ENCODE data around the gene INHBB.

- TF ChIP-seq MAX (IDR thresholded peaks at IDR 0.05) (no peak), CTCF (IDR thresholded peaks at IDR 0.05 in 2 of 3, conservative IDR thresholded peaks at IDR 0.05 in 1 of 3; ENCODE audit: borderline replicate concordance in 1 of 3, insufficient read depth in 1 of 3, low read depth in 2 of 3, low read length in 2 of 3) (no peak), SRF (IDR thresholded peaks at IDR 0.05; ENCODE audit: low read depth) (no peak), SIN3A (IDR thresholded peaks at IDR 0.05; ENCODE audit: low read depth) (no peak), EZH2phosphoT487 (IDR thresholded peaks at IDR 0.05; ENCODE audit: borderline replicate concordance) (no peak), CEBPB (IDR thresholded peaks at IDR 0.05; ENCODE audit: low read depth) (no peak), EZH2 (IDR thresholded peaks at IDR 0.05) (no peak), FOSL1 (IDR thresholded peaks at IDR 0.05; ENCODE audit: low read depth) (no peak), ZFX (IDR thresholded peaks at IDR 0.05) (no peak), RAD21 (IDR thresholded peaks at IDR 0.05; ENCODE audit: low read depth) (no peak), ZBTB33 (IDR thresholded peaks at IDR 0.05; ENCODE audit: extremely low read depth, insufficient replicate concordance, low read length) (no peak), TCF7L2 (IDR thresholded peaks at IDR 0.05; ENCODE audit: borderline replicate concordance, extremely low read depth, insufficient read depth, insufficient read length) (no peak)
These were observed 44.6 kb downstream of the INHBB start for GRCh38 chr2:120390381-120391055.

All from HCT116 (cell line).